Gastroesophageal sphincter (tissue), 4 donors: Measurements from ENCODE around the gene SDK1. TPM values are rescaled to one million over a fixed set of nuclear protein-coding genes. Genes with fewer than 3 reads are reported as not detected.
"Not testable (repeated sequence)": the region's sequence is repeated elsewhere in the genome, so short reads cannot be mapped to it uniquely, and the experiment has no call there.

Source experiments
- ATAC-seq: fragments of 150-250 bp; one replicate; pipeline ENCODE4 v1.9.1; 2016; ENCODE audit warnings: mild to moderate bottlenecking, moderate library complexity
- H3K27ac ChIP-seq, 4 donors: fragments of 200-600 bp; sonication (generic) in 3 of 4; 1 replicate in 3 of 4; 2 replicates in 1 of 4; pipeline ENCODE4 v1.5.1; 2016 to 2019
- H3K27me3 ChIP-seq: fragments of 200-600 bp; sonication (generic); one replicate; pipeline ENCODE4 v1.5.1; 2019
- H3K36me3 ChIP-seq, 2 donors: fragments of 200-600 bp; sonication (generic); one replicate each; pipeline ENCODE4 v1.5.1; 2019; ENCODE audit warnings: control low read depth in 1 of 2
- H3K4me1 ChIP-seq, 3 donors: fragments of 200-600 bp; sonication (generic); 1 replicate in 2 of 3; 2 replicates in 1 of 3; pipeline ENCODE4 v1.5.1; 2016 to 2019; ENCODE audit warnings: control low read depth in 2 of 3
- H3K4me3 ChIP-seq, 2 donors: fragments of 200-600 bp; sonication (generic); one replicate each; pipeline ENCODE4 v1.5.1; 2019; ENCODE audit warnings: mild to moderate bottlenecking in 1 of 2, moderate library complexity in 1 of 2
- H3K9me3 ChIP-seq, 3 donors: fragments of 200-600 bp; sonication (generic); one replicate each; pipeline ENCODE4 v1.5.1; 2017 to 2019; ENCODE audit warnings: control low read depth in 2 of 3
- EP300 ChIP-seq: sonication (generic); formaldehyde crosslinking; IDR thresholded peaks from one replicate; pipeline ENCODE4 v1.6.1; 2017; ENCODE audit warnings: antibody characterized with exemption, mild to moderate bottlenecking
- POLR2A ChIP-seq, 2 donors: fragments of 450-650 bp; IDR thresholded peaks; one replicate each; pipeline ENCODE4 v1.6.1; 2017; ENCODE audit warnings: antibody characterized with exemption in 2 of 2, mild to moderate bottlenecking in 2 of 2, moderate library complexity in 1 of 2
- POLR2AphosphoS5 ChIP-seq: sonication (generic); formaldehyde crosslinking; IDR thresholded peaks from one replicate; pipeline ENCODE4 v1.6.1; 2017; ENCODE audit warnings: antibody characterized with exemption
- WGBS, 2 donors: methylation state at CpG; one replicate each; pipeline ENCODE4 v1.1.5; 2018; ENCODE audit warnings: low coverage in 1 of 2; 5-methylcytosine and 5-hydroxymethylcytosine counted together
- total RNA-seq, 4 donors: library from RNA; depleted of rRNA; stranded (reverse); fragments of >200 nt; gene quantifications; one replicate each; pipeline ENCODE4 v1.1.0, GENCODE V29; 2016
- TF ChIP-seq, protein P1 (sequence below), 4 experiments: fragments of 200-600 bp in 2 of 4; fragments of 450-650 bp in 2 of 4; sonication (generic) in 1 of 4; IDR thresholded peaks; one replicate each; pipeline ENCODE4 v1.5.1; 2017 to 2019; ENCODE audit warnings: antibody characterized with exemption in 4 of 4, mild to moderate bottlenecking in 2 of 4, moderate library complexity in 2 of 4

Gene SDK1
- total RNA-seq, 4 donors from 2014 or later: 6.1 to 13.6 (median 8.7) TPM

GRCh38 chr7:3695602-3696001, 394.6 kb downstream of the SDK1 start:
- no peak for ATAC-seq
- Histone ChIP-seq H3K27me3 (no peaks in the 10 kb centered on the region), H3K4me3 (no peak overlapping the region), H3K36me3 (no peaks in the 10 kb centered on the region), H3K27ac (no peak overlapping the region), H3K9me3 (peaks cover 0 to 2% (median 0%) of the 10 kb centered on the region in 3 donors), H3K4me1 (no peaks in the 10 kb centered on the region)
- WGBS, 2 donors: 80 to 93% methylated on average over 6 of the region's 6 CpGs
- TF ChIP-seq, protein P1, sequence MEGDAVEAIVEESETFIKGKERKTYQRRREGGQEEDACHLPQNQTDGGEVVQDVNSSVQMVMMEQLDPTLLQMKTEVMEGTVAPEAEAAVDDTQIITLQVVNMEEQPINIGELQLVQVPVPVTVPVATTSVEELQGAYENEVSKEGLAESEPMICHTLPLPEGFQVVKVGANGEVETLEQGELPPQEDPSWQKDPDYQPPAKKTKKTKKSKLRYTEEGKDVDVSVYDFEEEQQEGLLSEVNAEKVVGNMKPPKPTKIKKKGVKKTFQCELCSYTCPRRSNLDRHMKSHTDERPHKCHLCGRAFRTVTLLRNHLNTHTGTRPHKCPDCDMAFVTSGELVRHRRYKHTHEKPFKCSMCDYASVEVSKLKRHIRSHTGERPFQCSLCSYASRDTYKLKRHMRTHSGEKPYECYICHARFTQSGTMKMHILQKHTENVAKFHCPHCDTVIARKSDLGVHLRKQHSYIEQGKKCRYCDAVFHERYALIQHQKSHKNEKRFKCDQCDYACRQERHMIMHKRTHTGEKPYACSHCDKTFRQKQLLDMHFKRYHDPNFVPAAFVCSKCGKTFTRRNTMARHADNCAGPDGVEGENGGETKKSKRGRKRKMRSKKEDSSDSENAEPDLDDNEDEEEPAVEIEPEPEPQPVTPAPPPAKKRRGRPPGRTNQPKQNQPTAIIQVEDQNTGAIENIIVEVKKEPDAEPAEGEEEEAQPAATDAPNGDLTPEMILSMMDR (IDR thresholded peaks at IDR 0.05): no peak
- no peak for TF ChIP-seq EP300

GRCh38 chr7:3696113-3696512, 395.1 kb downstream of the SDK1 start:
- 49 to 86% methylated on average over 4 of the region's 4 CpGs for WGBS, 2 donors
- Histone ChIP-seq H3K27me3 (no peaks in the 10 kb centered on the region), H3K36me3 (no peaks in the 10 kb centered on the region), H3K4me1 (no peaks in the 10 kb centered on the region), H3K9me3 (peaks cover 0 to 4% (median 0%) of the 10 kb centered on the region in 3 donors), H3K4me3 (no peak overlapping the region), H3K27ac (no peak overlapping the region)
- no peak for ATAC-seq
- TF ChIP-seq EP300: no peak
- TF ChIP-seq, protein P1 (IDR thresholded peaks at IDR 0.05): no peak

DNA sequence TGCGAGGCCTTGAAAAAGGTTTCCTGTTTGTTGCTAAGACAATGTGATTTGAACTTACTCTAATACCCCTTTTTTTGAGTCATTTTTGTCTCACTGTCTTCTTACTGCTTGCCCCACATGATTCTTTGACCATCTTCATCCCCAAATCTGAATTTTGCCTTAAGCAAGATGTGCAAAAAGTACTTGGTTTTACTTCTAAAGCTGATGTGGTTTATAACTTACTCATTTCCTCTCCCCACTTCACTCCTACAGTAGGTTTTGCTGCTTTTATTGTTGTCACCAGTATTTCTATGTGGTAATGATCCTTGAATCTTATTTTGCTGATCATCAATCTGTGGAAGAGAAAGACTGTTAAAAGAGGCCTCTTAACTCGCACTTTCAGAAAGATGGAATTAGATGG, 396.4 kb downstream of the SDK1 start:
- Histone ChIP-seq H3K4me1 (no peaks in the 10 kb centered on the region), H3K9me3 (peaks cover 0 to 4% (median 0%) of the 10 kb centered on the region in 3 donors), H3K36me3 (no peaks in the 10 kb centered on the region), H3K4me3 (no peak overlapping the region), H3K27me3 (no peaks in the 10 kb centered on the region), H3K27ac (no peak overlapping the region)
- 94 to 100% methylated on average over 2 of the region's 2 CpGs for WGBS, 2 donors
- no peak for TF ChIP-seq POLR2A (IDR thresholded peaks at IDR 0.05)
- TF ChIP-seq, protein P1 (IDR thresholded peaks at IDR 0.05): no peak
- no peak for TF ChIP-seq POLR2AphosphoS5
- no peak for TF ChIP-seq EP300
- no peak for ATAC-seq

DNA sequence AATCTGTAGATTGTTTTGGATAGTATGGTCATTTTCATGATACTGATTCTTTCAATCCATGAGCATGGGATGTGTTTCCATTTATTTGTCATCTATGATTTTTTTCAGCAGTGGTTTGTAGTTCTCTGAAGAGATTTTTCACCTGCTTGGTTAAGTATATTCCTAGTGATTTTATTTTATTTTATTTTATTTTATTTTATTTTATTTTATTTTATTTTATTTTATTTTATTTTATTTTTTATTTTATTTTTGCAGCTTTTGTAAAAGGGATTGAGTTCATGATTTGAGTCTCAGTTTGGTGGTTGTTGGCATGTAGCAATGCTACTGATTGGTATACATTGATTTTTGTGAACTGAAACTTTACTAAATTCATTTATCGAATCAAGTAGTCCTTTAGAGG, 404.2 kb downstream of the SDK1 start:
- no peak overlapping the region for H3K4me3 ChIP-seq
- ATAC-seq: no peak
- H3K27me3 ChIP-seq: no peaks in the 10 kb centered on the region
- 100% methylated on average over 1 of the region's 1 CpG for WGBS, 2 donors
- no peak overlapping the region for H3K27ac ChIP-seq
- peaks cover 0 to 36% (median 0%) of the 10 kb centered on the region in 3 donors for H3K9me3 ChIP-seq
- H3K36me3 ChIP-seq: no peaks in the 10 kb centered on the region
- no peak for TF ChIP-seq POLR2AphosphoS5
- TF ChIP-seq, protein P1 (IDR thresholded peaks at IDR 0.05): no peak
- TF ChIP-seq EP300: no peak
- no peak for TF ChIP-seq POLR2A (IDR thresholded peaks at IDR 0.05)
- no peaks in the 10 kb centered on the region for H3K4me1 ChIP-seq

GRCh38 chr7:3706091-3706490, 405.0 kb downstream of the SDK1 start:
- H3K4me3 ChIP-seq, H3K4me1 ChIP-seq, H3K27ac ChIP-seq, H3K27me3 ChIP-seq, ATAC-seq, H3K36me3 ChIP-seq: not testable (repeated sequence)
- peaks cover 0 to 32% (median 0%) of the 10 kb centered on the region in 3 donors for H3K9me3 ChIP-seq
- 100% methylated on average over 2 of the region's 2 CpGs; no CpG with 5 or more reads in 1 of the 2 donors for WGBS, 2 donors
